Measurements from ENCODE around the gene ARVCF. TPM values are rescaled to one million over a fixed set of nuclear protein-coding genes. Genes with fewer than 3 reads are reported as not detected.

Gene ARVCF
- total RNA-seq, 1 donor from 2014 or later, result 119 TPM

DNA sequence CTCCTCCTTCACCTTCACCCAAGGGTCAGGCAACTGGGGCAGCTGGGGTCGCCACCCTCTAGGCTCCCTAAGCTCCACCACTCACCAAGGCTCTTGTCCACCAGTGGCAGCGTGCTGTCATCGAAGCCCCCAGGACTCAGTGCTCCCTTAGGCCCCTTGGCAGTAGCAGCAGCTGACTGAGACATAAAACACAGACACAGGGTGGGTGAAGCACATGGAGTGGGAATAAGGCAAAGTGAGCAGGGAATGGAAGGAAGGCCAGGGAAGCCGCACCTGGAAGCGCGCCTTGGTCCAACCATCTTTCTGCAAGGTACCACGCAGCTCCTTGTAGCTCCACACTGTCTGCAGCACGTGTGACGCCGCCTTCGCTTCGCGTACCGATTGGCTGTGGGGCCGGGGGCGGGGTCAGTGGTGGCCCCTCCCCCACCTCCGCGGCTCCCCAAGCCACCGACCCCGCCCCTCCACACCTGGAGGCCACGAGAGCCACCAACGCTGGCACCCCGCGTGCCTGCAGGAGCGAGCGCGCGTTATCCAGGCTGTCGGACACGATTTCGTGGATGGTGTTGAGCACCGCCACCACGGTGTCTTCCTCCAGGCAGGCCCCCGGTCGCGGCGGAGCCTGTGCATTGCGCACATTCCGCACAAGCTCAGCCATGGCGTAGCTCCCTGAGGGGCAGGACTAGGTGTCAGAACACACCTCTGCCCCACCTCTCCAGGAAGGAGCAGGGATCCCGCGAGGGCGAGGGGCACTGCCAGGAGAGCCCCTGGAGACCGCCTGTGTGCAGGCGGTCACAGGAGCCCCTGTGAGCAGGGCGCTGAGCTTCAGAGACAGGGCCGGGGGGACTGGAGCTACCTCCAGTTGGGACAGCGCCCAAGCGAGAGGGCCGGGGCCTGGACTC lies 43.7 kb downstream of the ARVCF start:
- Mint-ChIP-seq H3K4me1 (ENCODE audit: low read depth, unreplicated experiment) (peaks cover 11% of the 10 kb centered on the region), H3K4me3 (ENCODE audit: unreplicated experiment) (no peak overlapping the region), H3K36me3 (ENCODE audit: unreplicated experiment) (no peaks in the 10 kb centered on the region), H3K9me3 (ENCODE audit: unreplicated experiment) (peaks cover 6% of the 10 kb centered on the region), H3K27ac (ENCODE audit: unreplicated experiment) (no peak overlapping the region), H3K27me3 (ENCODE audit: unreplicated experiment) (peaks cover 12% of the 10 kb centered on the region)
- DNase-seq, result no peak
- TF ChIP-seq, protein P1, sequence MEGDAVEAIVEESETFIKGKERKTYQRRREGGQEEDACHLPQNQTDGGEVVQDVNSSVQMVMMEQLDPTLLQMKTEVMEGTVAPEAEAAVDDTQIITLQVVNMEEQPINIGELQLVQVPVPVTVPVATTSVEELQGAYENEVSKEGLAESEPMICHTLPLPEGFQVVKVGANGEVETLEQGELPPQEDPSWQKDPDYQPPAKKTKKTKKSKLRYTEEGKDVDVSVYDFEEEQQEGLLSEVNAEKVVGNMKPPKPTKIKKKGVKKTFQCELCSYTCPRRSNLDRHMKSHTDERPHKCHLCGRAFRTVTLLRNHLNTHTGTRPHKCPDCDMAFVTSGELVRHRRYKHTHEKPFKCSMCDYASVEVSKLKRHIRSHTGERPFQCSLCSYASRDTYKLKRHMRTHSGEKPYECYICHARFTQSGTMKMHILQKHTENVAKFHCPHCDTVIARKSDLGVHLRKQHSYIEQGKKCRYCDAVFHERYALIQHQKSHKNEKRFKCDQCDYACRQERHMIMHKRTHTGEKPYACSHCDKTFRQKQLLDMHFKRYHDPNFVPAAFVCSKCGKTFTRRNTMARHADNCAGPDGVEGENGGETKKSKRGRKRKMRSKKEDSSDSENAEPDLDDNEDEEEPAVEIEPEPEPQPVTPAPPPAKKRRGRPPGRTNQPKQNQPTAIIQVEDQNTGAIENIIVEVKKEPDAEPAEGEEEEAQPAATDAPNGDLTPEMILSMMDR (IDR thresholded peaks at IDR 0.05; ENCODE audit: partially characterized antibody, unreplicated experiment), result no peak

DNA sequence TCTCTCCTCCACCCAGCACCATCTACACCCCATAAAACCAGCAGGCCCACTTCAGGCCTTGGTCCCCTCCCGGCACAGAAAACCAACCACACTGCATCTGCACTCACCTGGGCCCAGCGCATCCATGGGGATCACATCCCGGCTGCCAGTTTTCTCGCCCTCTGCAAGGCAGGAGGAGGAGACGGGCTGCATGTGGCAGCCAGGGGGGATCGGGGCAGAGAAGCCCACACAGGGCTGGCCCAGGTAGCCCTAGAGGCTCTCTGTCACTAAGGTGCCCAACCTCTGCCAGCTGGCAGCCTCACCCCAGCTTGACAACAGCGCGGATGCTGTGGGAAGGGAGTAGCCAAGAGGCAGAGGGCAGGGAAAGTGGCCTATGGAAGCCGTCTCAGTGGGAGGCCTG lies 44.4 kb downstream of the ARVCF start:
- H3K27ac Mint-ChIP-seq (ENCODE audit: unreplicated experiment), result no peak overlapping the region
- peaks cover 6% of the 10 kb centered on the region for H3K9me3 Mint-ChIP-seq (ENCODE audit: unreplicated experiment)
- peaks cover 12% of the 10 kb centered on the region for H3K27me3 Mint-ChIP-seq (ENCODE audit: unreplicated experiment)
- no peak overlapping the region for H3K4me3 Mint-ChIP-seq (ENCODE audit: unreplicated experiment)
- TF ChIP-seq, protein P1 (IDR thresholded peaks at IDR 0.05; ENCODE audit: partially characterized antibody, unreplicated experiment), result no peak
- peaks cover 11% of the 10 kb centered on the region for H3K4me1 Mint-ChIP-seq (ENCODE audit: low read depth, unreplicated experiment)
- no peak for DNase-seq
- H3K36me3 Mint-ChIP-seq (ENCODE audit: unreplicated experiment), result no peaks in the 10 kb centered on the region

DNA sequence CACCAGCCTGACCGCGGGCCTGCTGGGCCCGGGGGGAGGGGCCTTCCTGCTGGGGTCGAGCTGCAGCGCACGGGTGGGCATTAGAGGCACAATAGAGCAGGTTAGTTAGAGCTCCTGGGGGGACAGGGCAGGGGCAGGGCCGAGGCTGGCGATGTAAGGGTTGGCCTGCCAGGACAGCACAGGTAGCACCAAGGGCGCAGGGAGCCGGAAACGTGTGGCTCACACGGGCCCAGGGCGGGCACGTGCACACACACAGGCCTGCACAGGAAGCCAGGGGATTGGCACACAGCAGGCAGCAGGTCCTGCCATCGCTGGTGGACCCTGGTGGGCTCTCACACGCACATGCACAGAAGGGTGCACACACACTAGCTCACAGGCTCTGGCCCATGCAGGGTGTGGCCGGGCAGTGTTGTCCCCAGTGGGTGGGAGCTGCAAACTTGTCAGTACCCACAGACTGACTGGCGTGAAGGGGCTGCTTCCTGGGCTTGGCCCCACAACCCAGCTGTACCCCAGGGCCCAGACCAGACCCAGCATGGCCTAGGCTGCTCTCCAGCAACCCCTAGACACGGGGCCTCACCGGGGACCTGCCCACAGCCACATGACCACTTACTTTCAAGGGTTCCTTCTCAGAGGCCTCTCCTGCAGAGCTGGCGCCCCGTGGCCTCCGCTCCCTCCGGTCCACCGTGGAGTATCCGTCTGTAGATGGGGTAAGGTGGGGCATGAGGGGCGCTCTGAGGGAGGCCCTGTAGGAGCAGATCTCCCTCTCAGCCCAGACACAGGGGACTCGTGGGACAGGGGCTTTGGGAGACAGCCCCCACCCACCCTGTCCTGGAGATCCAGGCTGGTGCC lies 45.1 kb downstream of the ARVCF start:
- H3K36me3 Mint-ChIP-seq (ENCODE audit: unreplicated experiment), result no peaks in the 10 kb centered on the region
- peaks cover 13% of the 10 kb centered on the region for H3K4me1 Mint-ChIP-seq (ENCODE audit: low read depth, unreplicated experiment)
- TF ChIP-seq, protein P1 (IDR thresholded peaks at IDR 0.05; ENCODE audit: partially characterized antibody, unreplicated experiment), result no peak
- peaks cover 3% of the 10 kb centered on the region for H3K9me3 Mint-ChIP-seq (ENCODE audit: unreplicated experiment)
- H3K27ac Mint-ChIP-seq (ENCODE audit: unreplicated experiment), result no peak overlapping the region
- peaks cover 16% of the 10 kb centered on the region for H3K27me3 Mint-ChIP-seq (ENCODE audit: unreplicated experiment)
- no peak for DNase-seq
- H3K4me3 Mint-ChIP-seq (ENCODE audit: unreplicated experiment), result no peak overlapping the region

DNA sequence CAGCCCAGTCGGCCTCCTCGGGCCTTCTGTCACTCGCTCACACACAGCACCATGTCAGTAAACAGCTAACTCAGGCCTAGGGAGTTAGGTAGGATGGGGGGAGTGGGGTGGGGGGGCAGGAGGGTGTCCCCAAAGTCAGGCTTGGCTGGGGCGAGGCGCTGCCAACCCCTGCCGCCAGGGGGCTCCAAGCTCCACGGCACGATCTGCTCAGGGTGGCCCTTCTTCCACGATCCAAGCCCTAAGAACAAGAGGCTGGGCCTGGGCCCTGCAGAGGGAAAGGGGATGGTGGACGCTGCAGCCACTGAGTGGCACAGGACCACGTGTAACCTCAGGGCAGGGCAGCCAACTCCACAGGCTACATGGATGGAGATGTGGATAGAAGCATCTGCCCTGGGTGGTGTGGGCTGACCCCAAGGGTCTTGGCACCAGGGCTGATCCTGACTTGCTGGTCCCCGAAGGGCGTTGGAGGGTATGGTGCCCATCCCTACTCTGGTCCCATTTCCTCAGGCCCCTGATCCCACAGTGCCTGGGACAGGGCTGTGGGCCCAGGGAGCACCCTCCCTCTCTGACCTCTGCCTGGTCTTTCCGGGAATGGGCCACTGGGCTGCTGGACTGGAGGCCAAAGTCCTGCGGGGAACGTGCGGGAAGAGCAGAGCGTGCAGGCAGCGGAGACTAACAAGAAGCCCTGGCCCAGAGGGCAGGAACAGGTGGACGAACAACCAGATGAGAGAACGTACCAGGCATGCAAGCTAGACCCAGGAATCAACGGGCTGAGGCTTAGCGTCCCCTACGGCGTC lies 45.9 kb downstream of the ARVCF start:
- H3K27ac Mint-ChIP-seq (ENCODE audit: unreplicated experiment), result no peak overlapping the region
- peak; percentile 81 for DNase-seq
- peaks cover 16% of the 10 kb centered on the region for H3K27me3 Mint-ChIP-seq (ENCODE audit: unreplicated experiment)
- H3K36me3 Mint-ChIP-seq (ENCODE audit: unreplicated experiment), result no peaks in the 10 kb centered on the region
- TF ChIP-seq, protein P1 (IDR thresholded peaks at IDR 0.05; ENCODE audit: partially characterized antibody, unreplicated experiment), result peak; percentile 99
- peaks cover 11% of the 10 kb centered on the region for H3K4me1 Mint-ChIP-seq (ENCODE audit: low read depth, unreplicated experiment)
- H3K9me3 Mint-ChIP-seq (ENCODE audit: unreplicated experiment), result peaks cover 3% of the 10 kb centered on the region
- no peak overlapping the region for H3K4me3 Mint-ChIP-seq (ENCODE audit: unreplicated experiment)
